HepG2 (cell line): Measurements from ENCODE around the gene PRR36. TPM values are rescaled to one million over a fixed set of nuclear protein-coding genes. Genes with fewer than 3 reads are reported as not detected.
A peak's percentile ranks its signal among the peaks of the same experiment; 100 is the strongest.

Experiments
- AHR ChIP-seq: IDR thresholded peaks from 2 replicates; pipeline ENCODE4 v1.6.1; 2018; ENCODE audit warnings: missing genetic modification reagents, missing compliant biosample characterization
- HNRNPLL ChIP-seq: fragments of 200-400 bp; formaldehyde crosslinking; IDR thresholded peaks from 2 replicates; pipeline ENCODE4 v1.6.1; 2017; ENCODE audit warnings: mild to moderate bottlenecking, low read depth, low read length; ENCODE audit not compliant: poor library complexity, severe bottlenecking
- HOXA5 ChIP-seq: sonication (generic); formaldehyde crosslinking; IDR thresholded peaks from 2 replicates; pipeline ENCODE4 v1.4.0; 2020; ENCODE audit warnings: missing genetic modification reagents
- HOXD1 ChIP-seq: sonication (generic); formaldehyde crosslinking; IDR thresholded peaks from 2 replicates; pipeline ENCODE4 v1.5.0; 2020; ENCODE audit warnings: missing genetic modification reagents
- ISL2 ChIP-seq: sonication (generic); formaldehyde crosslinking; IDR thresholded peaks from 2 replicates; pipeline ENCODE4 v1.5.0; 2020; ENCODE audit warnings: missing genetic modification reagents
- KLF13 ChIP-seq: sonication (generic); formaldehyde crosslinking; IDR thresholded peaks from 2 replicates; pipeline ENCODE4 v1.4.0; 2020; ENCODE audit warnings: mild to moderate bottlenecking, missing genetic modification reagents
- MEIS1 ChIP-seq: sonication (generic); formaldehyde crosslinking; IDR thresholded peaks from 2 replicates; pipeline ENCODE4 v1.9.0; 2021; ENCODE audit warnings: mild to moderate bottlenecking, missing genetic modification reagents, moderate library complexity, borderline replicate concordance
- MXI1 ChIP-seq: IDR thresholded peaks from 3 replicates; pipeline ENCODE4 v1.6.1; 2012; ENCODE audit warnings: low read depth, low read length, inconsistent platforms, borderline replicate concordance
- NCOA1 ChIP-seq: sonication (generic); formaldehyde crosslinking; IDR thresholded peaks from 2 replicates; pipeline ENCODE4 v1.9.0; 2021; ENCODE audit warnings: missing genetic modification reagents
- NFRKB ChIP-seq: fragments of 450-650 bp; IDR thresholded peaks from 2 replicates; pipeline ENCODE4 v1.6.1; 2017
- NKX3-1 ChIP-seq: sonication (generic); formaldehyde crosslinking; IDR thresholded peaks from 2 replicates; pipeline ENCODE4 v1.5.0; 2020; ENCODE audit warnings: missing genetic modification reagents
- REPIN1 ChIP-seq: sonication (generic); formaldehyde crosslinking; IDR thresholded peaks from 2 replicates; pipeline ENCODE4 v1.8.0; 2022; ENCODE audit warnings: missing genetic modification reagents, low read depth, mild to moderate bottlenecking, borderline replicate concordance
- SAP130 ChIP-seq: IDR thresholded peaks from 2 replicates; pipeline ENCODE4 v1.6.1; 2016; ENCODE audit warnings: low read depth
- SP140L ChIP-seq: sonication (generic); formaldehyde crosslinking; IDR thresholded peaks from 2 replicates; pipeline ENCODE4 v1.4.0; 2020; ENCODE audit warnings: missing genetic modification reagents, borderline replicate concordance
- TRAFD1 ChIP-seq: sonication (generic); formaldehyde crosslinking; IDR thresholded peaks from 2 replicates; pipeline ENCODE4 v1.5.1; 2020; ENCODE audit warnings: missing genetic modification reagents, mild to moderate bottlenecking, borderline replicate concordance
- YEATS2 ChIP-seq: sonication (generic); formaldehyde crosslinking; IDR thresholded peaks from 2 replicates; pipeline ENCODE4 v1.4.0; 2020; ENCODE audit warnings: missing genetic modification reagents, borderline replicate concordance
- ZBTB2 ChIP-seq: sonication (generic); formaldehyde crosslinking; IDR thresholded peaks from 2 replicates; pipeline ENCODE4 v1.8.0; 2022; ENCODE audit warnings: low read depth, missing genetic modification reagents
- ZFP1 ChIP-seq: IDR thresholded peaks from 2 replicates; pipeline ENCODE4 v1.6.1; 2016
- ZFP36L1 ChIP-seq: sonication (generic); formaldehyde crosslinking; IDR thresholded peaks from 2 replicates; pipeline ENCODE4 v1.8.0; 2022; ENCODE audit warnings: mild to moderate bottlenecking, missing genetic modification reagents, moderate library complexity
- ZNF124 ChIP-seq: sonication (generic); formaldehyde crosslinking; IDR thresholded peaks from 2 replicates; pipeline ENCODE4 v1.4.0; 2020; ENCODE audit warnings: missing genetic modification reagents
- ZNF329 ChIP-seq: sonication (generic); formaldehyde crosslinking; IDR thresholded peaks from 2 replicates; pipeline ENCODE4 v1.9.0; 2021; ENCODE audit warnings: low read depth, mild to moderate bottlenecking, missing genetic modification reagents
- ZNF33B ChIP-seq: sonication (generic); formaldehyde crosslinking; IDR thresholded peaks from 2 replicates; pipeline ENCODE4 v1.5.1; 2020; ENCODE audit warnings: mild to moderate bottlenecking, missing genetic modification reagents
- ZNF430 ChIP-seq: sonication (generic); formaldehyde crosslinking; IDR thresholded peaks from 2 replicates; pipeline ENCODE4 v1.9.0; 2021; ENCODE audit warnings: mild to moderate bottlenecking, missing genetic modification reagents
- ZNF530 ChIP-seq: sonication (generic); formaldehyde crosslinking; IDR thresholded peaks from 2 replicates; pipeline ENCODE4 v1.5.0; 2020; ENCODE audit warnings: low read depth, mild to moderate bottlenecking, missing genetic modification reagents
- ZNF550 ChIP-seq: sonication (generic); formaldehyde crosslinking; IDR thresholded peaks from 2 replicates; pipeline ENCODE4 v1.4.0; 2020; ENCODE audit warnings: mild to moderate bottlenecking, missing genetic modification reagents, borderline replicate concordance
- ZNF672 ChIP-seq: sonication (generic); formaldehyde crosslinking; IDR thresholded peaks from 2 replicates; pipeline ENCODE4 v1.8.1; 2022; ENCODE audit warnings: missing genetic modification reagents
- ZNF780A ChIP-seq: sonication (generic); formaldehyde crosslinking; IDR thresholded peaks from 2 replicates; pipeline ENCODE4 v1.8.0; 2022; ENCODE audit warnings: mild to moderate bottlenecking, missing genetic modification reagents, moderate library complexity
- ZSCAN9 ChIP-seq: IDR thresholded peaks from 2 replicates; pipeline ENCODE4 v1.6.1; 2016; ENCODE audit warnings: borderline replicate concordance
- polyA plus RNA-seq, 8 experiments: library from polyadenylated mRNA; depleted of rRNA in 3 of 8; stranded (reverse) in 7 of 8; unstranded in 1 of 8; fragments of >200 nt; fragmentation: Illumina TruSeq in 4 of 8; extraction: Trizol in 4 of 8; gene quantifications; 2 replicates each; pipeline versions ENCODE4 v1.2.1 to v1.2.3, GENCODE V29; 2011 to 2016; ENCODE audit warnings: low read depth in 4 of 8, missing spikeins in 1 of 8, mixed read lengths in 1 of 8; ENCODE audit not compliant: insufficient read depth in 1 of 8
- total RNA-seq, 5 experiments: library from RNA; depleted of rRNA; stranded (reverse); fragments of >200 nt; fragmentation: Illumina TruSeq; extraction: Trizol; gene quantifications; 2 replicates each; pipeline ENCODE4 v1.2.3, GENCODE V29; 2016; ENCODE audit warnings: low read depth in 1 of 5
- TF ChIP-seq, protein P1 (sequence below): sonication (generic); formaldehyde crosslinking; IDR thresholded peaks from 2 replicates; pipeline ENCODE4 v1.5.0; 2020; ENCODE audit warnings: mild to moderate bottlenecking, missing genetic modification reagents, moderate library complexity

PRR36 gene
- total and polyA plus RNA-seq, 2 of the 13 experiments (the other 11 are each of a cell fraction or from before 2014, with no cell fraction given): 0.07 to 0.17 TPM

GRCh38 chr19:7888145-7888825, 14.1 kb upstream of the PRR36 start, which contains the start of gene LRRC8E (continued):
- TF ChIP-seq ZBTB2 (CRISPR knock-in tag) (no peak), ZNF329 (CRISPR knock-in tag) (no peak), MXI1 (no peak), ZFP1 (CRISPR knock-in tag) (no peak), NCOA1 (CRISPR knock-in tag) (no peak), NFRKB (no peak), ZNF33B (no peak), HOXD1 (CRISPR knock-in tag) (no peak), ZNF672 (CRISPR knock-in tag) (no peak), ZFP36L1 (CRISPR knock-in tag) (peak; percentile 63; the same call in 1 of the 2 replicates), AHR (no peak), MEIS1 (CRISPR knock-in tag) (no peak), KLF13 (CRISPR knock-in tag) (no peak), YEATS2 (no peak), SP140L (CRISPR knock-in tag) (no peak), ZNF530 (CRISPR knock-in tag) (no peak), HOXA5 (peak; percentile 60; the same call in 1 of the 2 replicates), TRAFD1 (no peak), SAP130 (peak; percentile 76), ZNF430 (no peak; the same call in none of the 2 replicates), ZNF550 (CRISPR knock-in tag) (no peak), REPIN1 (CRISPR knock-in tag) (no peak), ZNF124 (CRISPR knock-in tag) (no peak), ISL2 (CRISPR knock-in tag) (0 out of 2 replicates have a peak, but pooled peaks have one; percentile 23), ZSCAN9 (no peak), HNRNPLL (peak; percentile 56), ZNF780A (CRISPR knock-in tag) (no peak), NKX3-1 (CRISPR knock-in tag) (no peak)
- TF ChIP-seq, protein P1, sequence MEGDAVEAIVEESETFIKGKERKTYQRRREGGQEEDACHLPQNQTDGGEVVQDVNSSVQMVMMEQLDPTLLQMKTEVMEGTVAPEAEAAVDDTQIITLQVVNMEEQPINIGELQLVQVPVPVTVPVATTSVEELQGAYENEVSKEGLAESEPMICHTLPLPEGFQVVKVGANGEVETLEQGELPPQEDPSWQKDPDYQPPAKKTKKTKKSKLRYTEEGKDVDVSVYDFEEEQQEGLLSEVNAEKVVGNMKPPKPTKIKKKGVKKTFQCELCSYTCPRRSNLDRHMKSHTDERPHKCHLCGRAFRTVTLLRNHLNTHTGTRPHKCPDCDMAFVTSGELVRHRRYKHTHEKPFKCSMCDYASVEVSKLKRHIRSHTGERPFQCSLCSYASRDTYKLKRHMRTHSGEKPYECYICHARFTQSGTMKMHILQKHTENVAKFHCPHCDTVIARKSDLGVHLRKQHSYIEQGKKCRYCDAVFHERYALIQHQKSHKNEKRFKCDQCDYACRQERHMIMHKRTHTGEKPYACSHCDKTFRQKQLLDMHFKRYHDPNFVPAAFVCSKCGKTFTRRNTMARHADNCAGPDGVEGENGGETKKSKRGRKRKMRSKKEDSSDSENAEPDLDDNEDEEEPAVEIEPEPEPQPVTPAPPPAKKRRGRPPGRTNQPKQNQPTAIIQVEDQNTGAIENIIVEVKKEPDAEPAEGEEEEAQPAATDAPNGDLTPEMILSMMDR: no peak
